ENCODE measurements around the gene CCR2.

The CCR2 gene

DNA sequence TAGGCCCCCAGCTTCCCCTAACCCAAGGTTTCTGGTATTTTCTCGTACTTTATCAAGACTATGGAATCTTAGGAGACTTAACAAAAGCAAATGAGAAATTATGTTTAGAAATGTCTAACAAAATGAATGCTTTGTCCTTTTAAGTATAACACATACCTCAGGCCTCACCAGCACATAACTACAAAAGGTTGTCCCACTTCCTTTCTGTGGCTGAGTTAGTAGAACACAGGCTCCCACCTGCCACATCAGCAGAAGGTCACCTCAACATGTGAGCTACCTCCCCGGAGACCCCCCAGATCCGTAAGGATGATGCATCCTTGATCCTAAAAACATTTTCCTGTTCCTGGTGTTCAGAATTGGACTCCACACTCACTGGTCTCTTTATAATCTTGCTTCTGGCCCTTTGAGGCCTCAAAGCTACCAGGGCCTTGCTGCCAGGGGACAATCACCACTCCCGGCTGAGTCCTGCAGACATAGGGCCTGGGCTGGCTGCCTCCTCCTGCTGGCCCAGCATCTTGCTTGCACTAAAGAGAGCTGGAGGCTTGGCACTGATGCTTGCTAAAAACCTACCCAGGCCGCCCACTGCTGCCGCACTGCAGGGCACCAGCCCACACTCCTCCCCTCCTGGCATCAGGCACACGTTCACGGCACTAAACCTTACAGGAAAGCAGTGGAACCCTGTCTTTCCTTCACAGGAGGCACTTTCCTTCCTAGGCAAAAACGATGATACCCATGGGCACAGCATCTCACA is 56.0 kb downstream of the CCR2 start:
- H3K4me3 ChIP-seq (ENCODE audit: low read depth in 1 of 2, low read length in 2 of 2), result no peak overlapping the region
- no peaks in the 10 kb centered on the region for H3K9me3 ChIP-seq (ENCODE audit: control insufficient read depth in 1 of 2, low read length in 2 of 2)
- no peak overlapping the region for H3K27ac ChIP-seq (ENCODE audit: low read depth, low read length)
- peaks cover 0 to 4% of the 10 kb centered on the region in 2 donors for H3K36me3 ChIP-seq (ENCODE audit: control insufficient read depth in 1 of 2, insufficient read depth in 2 of 2, low read length in 2 of 2)
- no peak overlapping the region for H3K9ac ChIP-seq (ENCODE audit: low read depth in 1 of 2, low read length in 2 of 2)
- peaks cover 29 to 33% of the 10 kb centered on the region in 2 donors for H3K4me1 ChIP-seq (ENCODE audit: control insufficient read depth in 1 of 2, insufficient read depth in 2 of 2, low read length in 2 of 2)
- no peaks in the 10 kb centered on the region for H3K27me3 ChIP-seq (ENCODE audit: control insufficient read depth in 1 of 2, insufficient read depth in 2 of 2, low read length in 2 of 2)

All from duodenal mucosa (tissue), 2 donors.